MCF 10A (cell line): ENCODE data around the gene TMEM203. TPM values are rescaled to one million over a fixed set of nuclear protein-coding genes. Genes with fewer than 3 reads are reported as not detected.

Experiments
- BruUV-seq: library from RNA; stranded (reverse); fragments of 400-500 nt; replicated peaks from 2 replicates; lab custom pipeline; 2021; lab: Mats Ljungman, UMichigan
- CTCF ChIA-PET: fragments of 300-600 bp; sonication (Branson Sonifier 250); formaldehyde crosslinking; extraction: SDS; loops from one replicate; lab custom pipeline; 2021; ENCODE audit warnings: antibody characterized with exemption, inconsistent platforms; lab: Yijun Ruan, JAX
- POLR2A ChIA-PET: fragments of 300-600, 350-650 bp; sonication (Branson Sonifier 250); formaldehyde crosslinking; extraction: SDS; loops from one replicate; lab custom pipeline; 2020; ENCODE audit warnings: antibody characterized with exemption, inconsistent platforms; lab: Yijun Ruan, JAX
- DNase-seq: peaks from one replicate; pipeline ENCODE4 v3.0.0-alpha.2; 2018; ENCODE audit not compliant: unreplicated experiment
- H3K27ac Mint-ChIP-seq: one replicate; pipeline ENCODE4 v1.8.0; 2022; ENCODE audit warnings: mild to moderate bottlenecking, low read depth, mixed read lengths; ENCODE audit not compliant: unreplicated experiment
- H3K27me3 Mint-ChIP-seq: one replicate; pipeline ENCODE4 v1.8.0; 2022; ENCODE audit warnings: mixed read lengths; ENCODE audit not compliant: insufficient read depth, unreplicated experiment
- H3K36me3 Mint-ChIP-seq: one replicate; pipeline ENCODE4 v1.8.0; 2022; ENCODE audit warnings: mild to moderate bottlenecking, moderate library complexity, mixed read lengths; ENCODE audit not compliant: insufficient read depth, unreplicated experiment
- H3K4me1 Mint-ChIP-seq: one replicate; pipeline ENCODE4 v1.8.0; 2022; ENCODE audit warnings: mixed read lengths; ENCODE audit not compliant: insufficient read depth, unreplicated experiment
- H3K4me3 Mint-ChIP-seq: one replicate; pipeline ENCODE4 v1.8.0; 2022; ENCODE audit warnings: mild to moderate bottlenecking, moderate library complexity, mixed read lengths; ENCODE audit not compliant: unreplicated experiment
- H3K9me3 Mint-ChIP-seq: one replicate; pipeline ENCODE4 v1.8.0; 2022; ENCODE audit warnings: mixed read lengths; ENCODE audit not compliant: unreplicated experiment
- CTCF ChIP-seq: fragments of 200-600 bp; IDR thresholded peaks from one replicate; pipeline ENCODE4 v1.8.0; 2022; ENCODE audit warnings: antibody characterized with exemption, mild to moderate bottlenecking; ENCODE audit not compliant: unreplicated experiment
- intact Hi-C: fragments of 100-400 bp; cut with micrococcal nuclease; formaldehyde crosslinking; loops from 2 replicates; pipeline ENCODE4 v1.14.1; 2022
- total RNA-seq: library from RNA; stranded (reverse); gene quantifications from 2 replicates; pipeline ENCODE4 v1.2.3, GENCODE V29; 2022

TMEM203 gene
- total RNA-seq, 1 experiment from 2014 or later, result 31.4 TPM

- peaks cover 15% of the 10 kb centered on the region for H3K4me1 Mint-ChIP-seq
- no peak overlapping the region for H3K4me3 Mint-ChIP-seq
- H3K9me3 Mint-ChIP-seq, result no peaks in the 10 kb centered on the region
- no peaks in the 10 kb centered on the region for H3K27me3 Mint-ChIP-seq
- no peak for DNase-seq
- no peaks in the 10 kb centered on the region for H3K36me3 Mint-ChIP-seq
- CTCF ChIA-PET, result interaction anchor here (0.6 kb wide), 2 partner anchors 328 to 470 kb away, joined by 3 to 4 read pairs; no protein-coding TSS in a partner anchor
- POLR2A ChIA-PET, result interaction anchor here (1.0 kb wide), 1 partner anchor 41 kb away, joined by 3 read pairs; no protein-coding TSS in a partner anchor
- no TSS peak for BruUV-seq
- H3K27ac Mint-ChIP-seq, result no peak overlapping the region
- intact Hi-C loops, result loop anchor here (10.0 kb wide), 2 partner anchors 54 to 184 kb away; partner anchors contain the start of genes LRRC26, NPDC1 and TMEM210
- no peak for TF ChIP-seq CTCF
Observed at GRCh38 chr9:137228968-137229896, 23.8 kb upstream of the TMEM203 start.

DNA sequence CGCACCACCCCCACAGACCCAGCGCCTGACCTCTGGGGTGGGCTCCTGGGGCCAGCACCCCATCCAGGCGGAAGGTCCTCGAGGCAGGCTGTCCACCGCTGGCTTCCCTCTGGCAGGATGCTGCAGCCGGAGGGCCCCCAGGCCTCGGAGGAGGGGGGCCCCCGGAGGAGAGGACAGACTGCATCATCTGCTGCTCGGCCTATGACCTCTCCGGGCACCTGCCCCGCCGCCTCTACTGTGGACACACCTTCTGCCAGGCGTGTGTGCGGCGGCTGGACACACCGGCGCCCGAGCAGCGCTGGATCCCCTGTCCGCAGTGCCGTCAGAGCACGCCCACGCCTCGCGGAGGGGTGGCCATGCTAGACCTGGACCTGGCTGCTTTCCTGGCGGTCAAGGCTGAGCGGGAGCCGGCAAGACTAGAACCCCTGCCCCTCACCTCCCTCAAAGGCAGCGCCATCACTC lies 23.1 kb upstream of the TMEM203 start:
- Mint-ChIP-seq H3K4me3 (no peak overlapping the region), H3K27me3 (no peaks in the 10 kb centered on the region), H3K27ac (no peak overlapping the region), H3K36me3 (no peaks in the 10 kb centered on the region), H3K4me1 (peaks cover 15% of the 10 kb centered on the region), H3K9me3 (no peaks in the 10 kb centered on the region)
- no peak for DNase-seq
- BruUV-seq, result no TSS peak
- TF ChIP-seq CTCF, result no peak
- intact Hi-C loops, result loop anchor here (10.0 kb wide), 2 partner anchors 54 to 184 kb away; partner anchors contain the start of genes LRRC26, NPDC1 and TMEM210
- ChIA-PET CTCF (interaction anchor here (0.6 to 2.7 kb wide), 4 partner anchors 33 to 348 kb away, joined by 3 to 14 read pairs (median 4); no protein-coding TSS in a partner anchor), POLR2A (interaction anchor here (2.4 to 5.7 kb wide), 3 partner anchors 12 to 113 kb away, joined by 8 to 57 read pairs (median 29); partner anchors contain the start of genes ANAPC2, SSNA1 and TUBB4B)

DNA sequence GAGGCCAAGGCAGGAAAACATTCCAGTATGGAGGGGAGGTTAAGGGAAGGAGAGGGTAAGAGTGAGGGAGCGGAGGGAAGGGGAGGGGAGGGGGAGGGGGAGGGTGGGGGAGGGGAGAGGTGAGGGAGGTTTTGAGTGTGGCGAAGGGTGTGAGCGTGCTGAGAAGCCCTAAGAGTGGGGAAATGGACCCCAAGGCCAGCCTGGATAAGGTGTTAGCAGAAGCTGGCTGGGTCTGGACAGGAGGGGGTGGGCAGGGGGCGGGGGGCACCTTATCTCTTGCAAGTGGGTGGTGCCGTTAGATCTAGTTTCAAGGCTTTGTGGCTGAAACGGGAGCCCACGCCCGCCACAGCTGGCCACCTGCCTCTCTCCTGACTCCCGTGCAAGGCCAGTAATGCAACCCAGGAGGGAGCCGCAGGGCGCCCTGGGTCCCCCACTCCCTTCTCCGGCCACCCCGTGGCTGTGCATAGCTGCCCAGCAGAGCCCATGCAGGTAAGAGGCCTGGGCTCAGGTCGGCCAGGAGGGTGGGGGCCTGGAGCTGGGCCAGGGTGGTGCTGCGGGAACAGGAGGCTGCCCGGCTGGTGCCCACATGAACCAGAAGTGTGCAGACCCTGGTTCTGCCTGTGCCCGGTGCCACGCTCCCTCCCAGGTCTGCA lies 22.5 kb upstream of the TMEM203 start:
- BruUV-seq, result no TSS peak
- TF ChIP-seq CTCF, result no peak
- Mint-ChIP-seq H3K36me3 (no peaks in the 10 kb centered on the region), H3K4me3 (no peak overlapping the region), H3K9me3 (no peaks in the 10 kb centered on the region), H3K27me3 (no peaks in the 10 kb centered on the region), H3K27ac (peak overlapping the region; percentile 73), H3K4me1 (peaks cover 15% of the 10 kb centered on the region)
- DNase-seq, result no peak
- intact Hi-C loops, result loop anchor here (1.0 to 10.0 kb wide), 4 partner anchors 39 to 183 kb away; partner anchors contain the start of genes LRRC26, NPDC1 and TMEM210
- ChIA-PET CTCF (interaction anchor here (0.6 to 2.7 kb wide), 13 partner anchors 14 to 349 kb away, joined by 3 to 15 read pairs (median 5); partner anchors contain the start of genes ANAPC2, NPDC1 and SSNA1), POLR2A (interaction anchor here (0.6 to 6.3 kb wide), 7 partner anchors 12 to 141 kb away, joined by 3 to 73 read pairs (median 8); partner anchors contain the start of genes ANAPC2, MAN1B1, NDOR1 and SSNA1)
